Prostate gland (tissue), 2 donors: ENCODE data around the gene RGS19. TPM values are rescaled to one million over a fixed set of nuclear protein-coding genes. Genes with fewer than 3 reads are reported as not detected.

Experiments
- DNase-seq: peaks from one replicate; pipeline ENCODE4 v3.0.0-alpha.2; 2019; ENCODE audit warnings: low spot score
- H3K27ac ChIP-seq, 2 donors: fragments of 200-600 bp; sonication (generic); 2 replicates each; pipeline ENCODE4 v1.5.1; 2017 to 2019
- H3K27me3 ChIP-seq: fragments of 200-600 bp; sonication (generic); replicated peaks from 2 replicates; pipeline ENCODE4 v1.5.1; 2019; ENCODE audit not compliant: insufficient read depth
- H3K36me3 ChIP-seq, 2 donors: fragments of 200-600 bp; sonication (generic); 1 replicate in 1 of 2; 2 replicates in 1 of 2; pipeline versions ENCODE4 v1.5.1 to v1.8.1; 2017 to 2019
- H3K4me1 ChIP-seq: fragments of 200-600 bp; sonication (generic); replicated peaks from 2 replicates; pipeline ENCODE4 v1.5.1; 2019
- H3K4me3 ChIP-seq, 2 donors: fragments of 200-600 bp; sonication (generic); 2 replicates each; pipeline ENCODE4 v1.5.1; 2017 to 2019
- H3K9me3 ChIP-seq: fragments of 200-600 bp; sonication (generic); 2 replicates; pipeline ENCODE4 v1.5.1; 2017
- CTCF ChIP-seq, 4 experiments: fragments of 200-600 bp in 2 of 4; fragments of 450-650 bp in 2 of 4; sonication (generic) in 2 of 4; IDR thresholded peaks; 1 replicate in 3 of 4; 2 replicates in 1 of 4; pipeline ENCODE4 v1.5.1; 2016 to 2019; ENCODE audit warnings: antibody characterized with exemption in 4 of 4, mild to moderate bottlenecking in 2 of 4, moderate library complexity in 2 of 4
- POLR2A ChIP-seq: fragments of 450-650 bp; IDR thresholded peaks from one replicate; pipeline ENCODE4 v1.6.1; 2016; ENCODE audit warnings: antibody characterized with exemption, mild to moderate bottlenecking
- POLR2AphosphoS5 ChIP-seq: sonication (generic); formaldehyde crosslinking; IDR thresholded peaks from one replicate; pipeline ENCODE4 v1.6.1; 2017; ENCODE audit warnings: antibody characterized with exemption
- WGBS: methylation state at CpG from one replicate; pipeline ENCODE4 v1.1.5; 2018; 5-methylcytosine and 5-hydroxymethylcytosine counted together
- intact Hi-C: fragments of 100-400 bp; cut with DNase I; formaldehyde crosslinking; loops from one replicate; pipeline ENCODE4 v1.14.2; 2022
- total RNA-seq, 2 donors: library from RNA; depleted of rRNA; stranded (reverse); fragments of >200 nt; gene quantifications; one replicate each; pipeline ENCODE4 v1.1.0, GENCODE V29; 2016

The RGS19 gene
- total RNA-seq, 2 donors from 2014 or later = 13.3 to 15.1 TPM

GRCh38 chr20:64100566-64100888, 21.2 kb upstream of the RGS19 start:
- Histone ChIP-seq H3K36me3 (no peaks in the 10 kb centered on the region), H3K4me1 (peaks cover 4% of the 10 kb centered on the region), H3K9me3 (no peaks in the 10 kb centered on the region), H3K27ac (no peak overlapping the region), H3K4me3 (no peak overlapping the region), H3K27me3 (peaks cover 3% of the 10 kb centered on the region)
- WGBS = 70% methylated on average over 4 of the region's 4 CpGs
- DNase-seq = no peak
- TF ChIP-seq POLR2A (no peak), CTCF (IDR thresholded peaks at IDR 0.05) (no peak), POLR2AphosphoS5 (no peak)
- intact Hi-C loops = no loop called here

GRCh38 chr20:64099880-64100565, 20.7 kb upstream of the RGS19 start:
- 69% methylated on average over 12 of the region's 14 CpGs for WGBS

GRCh38 chr20:64099086-64099786, 19.9 kb upstream of the RGS19 start:
- no peak overlapping the region for H3K27ac ChIP-seq
- DNase-seq = no peak
- intact Hi-C loops = no loop called here
- H3K36me3 ChIP-seq = no peaks in the 10 kb centered on the region
- H3K9me3 ChIP-seq = no peaks in the 10 kb centered on the region
- peaks cover 4% of the 10 kb centered on the region for H3K4me1 ChIP-seq
- peaks cover 2% of the 10 kb centered on the region for H3K27me3 ChIP-seq
- 84% methylated on average over 20 of the region's 21 CpGs for WGBS
- no peak overlapping the region for H3K4me3 ChIP-seq
- no peak for TF ChIP-seq CTCF (IDR thresholded peaks at IDR 0.05)
- TF ChIP-seq POLR2A = no peak
- TF ChIP-seq POLR2AphosphoS5 = no peak

More at GRCh38 chr20:64099880-64100565, 20.7 kb upstream of the RGS19 start:
- Histone ChIP-seq H3K36me3 (no peaks in the 10 kb centered on the region), H3K27me3 (peaks cover 3% of the 10 kb centered on the region), H3K9me3 (no peaks in the 10 kb centered on the region), H3K27ac (no peak overlapping the region), H3K4me1 (peaks cover 4% of the 10 kb centered on the region), H3K4me3 (no peak overlapping the region)
- TF ChIP-seq POLR2A (no peak), CTCF (IDR thresholded peaks at IDR 0.05) (no peak), POLR2AphosphoS5 (no peak)
- DNase-seq = no peak
- intact Hi-C loops = no loop called here

- intact Hi-C loops = no loop called here
- no peak for TF ChIP-seq POLR2AphosphoS5
- no peak for TF ChIP-seq CTCF (IDR thresholded peaks at IDR 0.05)
- TF ChIP-seq POLR2A = no peak
- no peak for DNase-seq
- peaks cover 4% of the 10 kb centered on the region for H3K4me1 ChIP-seq
- 95% methylated on average over 24 of the region's 28 CpGs for WGBS
- H3K9me3 ChIP-seq = no peaks in the 10 kb centered on the region
- H3K4me3 ChIP-seq = no peak overlapping the region
- H3K27me3 ChIP-seq = no peaks in the 10 kb centered on the region
- no peak overlapping the region for H3K27ac ChIP-seq
- no peaks in the 10 kb centered on the region for H3K36me3 ChIP-seq
These were observed 19.2 kb upstream of the RGS19 start for GRCh38 chr20:64098471-64099013.
